SK-N-SH (cell line): ENCODE data around the gene NSD1.

Experiments
- CTCF ChIP-seq: fragments of 200-600 bp; sonication (generic); IDR thresholded peaks from 2 replicates; pipeline ENCODE4 v1.6.1; 2017; ENCODE audit warnings: antibody characterized with exemption, mild to moderate bottlenecking, moderate library complexity
- GABPA ChIP-seq: IDR thresholded peaks from 2 replicates; pipeline ENCODE4 v1.4.0; 2012; ENCODE audit warnings: low read depth, mild to moderate bottlenecking

GRCh38 chr5:177109810-177110209 lies 23.8 kb upstream of the NSD1 start:
- TF ChIP-seq CTCF: no peak
- no peak for TF ChIP-seq GABPA
